ENCODE measurements around the gene SNTA1. TPM values are rescaled to one million over a fixed set of nuclear protein-coding genes. Genes with fewer than 3 reads are reported as not detected.
"Not testable (repeated sequence)": the region's sequence is repeated elsewhere in the genome, so short reads cannot be mapped to it uniquely, and the experiment has no call there.

Gene SNTA1
- total RNA-seq, 1 donor from 2014 or later: 6.9 TPM

- no peak for TF ChIP-seq CTCF (conservative IDR thresholded peaks at IDR 0.05; ENCODE audit: low read depth, low read length)
- DNase-seq (ENCODE audit: low read depth): no peak
- no peak overlapping the region for H3K4me3 ChIP-seq (ENCODE audit: low read depth, low read length)
These were observed 6.2 kb downstream of the SNTA1 start for GRCh38 chr20:33437141-33437911.

GRCh38 chr20:33434434-33434833 is 9.1 kb downstream of the SNTA1 start:
- H3K4me3 ChIP-seq (ENCODE audit: low read depth, low read length): no peak overlapping the region
- DNase-seq (ENCODE audit: low read depth): no peak
- TF ChIP-seq CTCF (conservative IDR thresholded peaks at IDR 0.05; ENCODE audit: low read depth, low read length): no peak

- no peak for DNase-seq (ENCODE audit: low read depth)
- TF ChIP-seq CTCF (conservative IDR thresholded peaks at IDR 0.05; ENCODE audit: low read depth, low read length): no peak
These were observed 9.9 kb downstream of the SNTA1 start for GRCh38 chr20:33433465-33434234.

GRCh38 chr20:33431797-33432381 is 11.7 kb downstream of the SNTA1 start:
- DNase-seq (ENCODE audit: low read depth): no peak
- TF ChIP-seq CTCF (conservative IDR thresholded peaks at IDR 0.05; ENCODE audit: low read depth, low read length): no peak

More at GRCh38 chr20:33433465-33434234, 9.9 kb downstream of the SNTA1 start:
- H3K4me3 ChIP-seq (ENCODE audit: low read depth, low read length): no peak overlapping the region

GRCh38 chr20:33423875-33424274 is 19.7 kb downstream of the SNTA1 start:
- DNase-seq (ENCODE audit: low read depth); H3K4me3 ChIP-seq (ENCODE audit: low read depth, low read length): not testable (repeated sequence)

More at GRCh38 chr20:33431797-33432381, 11.7 kb downstream of the SNTA1 start:
- no peak overlapping the region for H3K4me3 ChIP-seq (ENCODE audit: low read depth, low read length)

- DNase-seq (ENCODE audit: low read depth): no peak
- TF ChIP-seq CTCF (conservative IDR thresholded peaks at IDR 0.05; ENCODE audit: low read depth, low read length): no peak
- H3K4me3 ChIP-seq (ENCODE audit: low read depth, low read length): no peak overlapping the region
These were observed 20.3 kb downstream of the SNTA1 start for GRCh38 chr20:33423141-33423834.

All from epithelial cell of proximal tubule (primary cell).